Psoas muscle (tissue), 8 donors: ENCODE measurements around the gene APBB1. TPM values are rescaled to one million over a fixed set of nuclear protein-coding genes. Genes with fewer than 3 reads are reported as not detected.
"Not testable (repeated sequence)": the region's sequence is repeated elsewhere in the genome, so short reads cannot be mapped to it uniquely, and the experiment has no call there.

Experiments
- ATAC-seq, 4 donors: fragments of 200-7000 bp; cut with Tn5 transposase; one replicate each; pipeline ENCODE4 v1.9.1; 2020; ENCODE audit warnings: moderate library complexity in 3 of 4, mild to moderate bottlenecking in 2 of 4
- DNase-seq, 2 donors: peaks; one replicate each; pipeline ENCODE4 v3.0.0-alpha.2; 2020
- H3K27ac ChIP-seq: fragments of 200-600 bp; one replicate; pipeline ENCODE4 v1.8.0; 2022
- H3K27me3 ChIP-seq, 3 donors: fragments of 200-600 bp in 1 of 3; one replicate each; pipeline versions ENCODE4 v1.6.1 to v1.8.0; 2013 to 2022; ENCODE audit warnings: low read length in 2 of 3, mild to moderate bottlenecking in 2 of 3, moderate library complexity in 1 of 3; ENCODE audit not compliant: insufficient read depth in 3 of 3
- H3K36me3 ChIP-seq, 2 donors: fragments of 200-600 bp in 1 of 2; one replicate each; pipeline versions ENCODE4 v1.6.1 to v1.8.0; 2013 to 2022; ENCODE audit warnings: low read depth in 1 of 2, mild to moderate bottlenecking in 1 of 2, moderate library complexity in 1 of 2; ENCODE audit not compliant: insufficient read depth in 1 of 2
- H3K4me1 ChIP-seq: fragments of 200-600 bp; one replicate; pipeline ENCODE4 v1.8.0; 2022
- H3K4me3 ChIP-seq: fragments of 200-600 bp; one replicate; pipeline ENCODE4 v1.8.0; 2022; ENCODE audit warnings: mild to moderate bottlenecking
- H3K9me3 ChIP-seq: fragments of 200-600 bp; one replicate; pipeline ENCODE4 v1.8.0; 2022
- WGBS, 3 donors: extraction: QIAGEN DNeasy Blood & Tissue Kit; methylation state at CpG; one replicate each; pipeline versions ENCODE4 v1.1.6 to v1.1.7; 2013; 5-methylcytosine and 5-hydroxymethylcytosine counted together
- intact Hi-C, 2 donors: fragments of 100-400 bp; cut with DNase I; formaldehyde crosslinking; loops; one replicate each; pipeline versions ENCODE4 v1.11.0 to v1.14.2; 2022
- polyA plus RNA-seq, 3 donors: library from polyadenylated mRNA; stranded (reverse); fragments of 200-250 nt; gene quantifications; one replicate each; pipeline ENCODE4 v1.2.3, GENCODE V29; 2013
- total RNA-seq, 4 donors: library from RNA; stranded (reverse); fragmentation: NEBNext Ultra II Directional in 2 of 4; extraction: Animal tissue kit (Norgen Biotek cat#: 25700) in 2 of 4; gene quantifications; one replicate each; pipeline versions ENCODE4 v1.2.1 to v1.2.4, GENCODE V29; 2021 to 2023
- TF ChIP-seq, protein P1 (sequence below): fragments of 200-600 bp; IDR thresholded peaks from one replicate; pipeline ENCODE4 v1.8.0; 2022; ENCODE audit warnings: antibody characterized with exemption
- donor health status: healthy with polysubstance abuse.
- donor health status: DM: no; HTN: no; CAD: no; lungs with moderate emphysema.
- donor health status: Bipolar disorder and iron deficiency.
- donor health status: healthy.
- donor health status: DM: yes; HTN: yes; CAD: no.
- donor health status: DM: no; HTN: no; CAD: no.
- donor health status: DM: no; HTN: no; CAD: no.
- donor health status: DM: yes; HTN: yes; CAD: no.

Gene APBB1
- total and polyA plus RNA-seq, 7 donors, result 36.5 to 53.9 (median 42.5) TPM

DNA sequence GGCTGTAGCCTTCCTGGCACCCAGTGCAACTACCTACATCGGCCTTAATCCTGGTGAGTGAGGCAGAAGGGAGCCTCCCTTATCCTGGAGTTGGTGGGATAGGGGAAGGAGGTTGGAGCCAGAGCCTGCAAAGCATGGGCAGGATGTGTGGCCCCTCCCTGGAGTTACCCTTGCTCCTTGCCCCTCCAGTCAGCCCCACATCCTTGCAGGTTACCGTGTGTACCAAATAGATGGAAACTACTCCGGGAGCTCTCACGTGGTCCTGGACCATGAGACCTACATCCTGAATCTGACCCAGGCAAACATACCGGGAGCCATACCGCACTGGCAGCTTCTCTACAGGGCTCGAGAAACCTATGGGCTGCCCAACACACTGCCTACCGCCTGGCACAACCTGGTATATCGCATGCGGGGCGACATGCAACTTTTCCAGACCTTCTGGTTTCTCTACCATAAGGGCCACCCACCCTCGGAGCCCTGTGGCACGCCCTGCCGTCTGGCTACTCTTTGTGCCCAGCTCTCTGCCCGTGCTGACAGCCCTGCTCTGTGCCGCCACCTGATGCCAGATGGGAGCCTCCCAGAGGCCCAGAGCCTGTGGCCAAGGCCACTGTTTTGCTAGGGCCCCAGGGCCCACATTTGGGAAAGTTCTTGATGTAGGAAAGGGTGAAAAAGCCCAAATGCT is 24.8 kb downstream of the APBB1 start:
- 81 to 82% (median 81%) methylated on average over 16 of the region's 16 CpGs for WGBS, 3 donors
- Histone ChIP-seq H3K27me3 (no peaks in the 10 kb centered on the region), H3K4me3 (no peak overlapping the region), H3K36me3 (peaks cover 3 to 57% of the 10 kb centered on the region in 2 donors), H3K4me1 (peaks cover 13% of the 10 kb centered on the region), H3K9me3 (no peaks in the 10 kb centered on the region), H3K27ac (no peak overlapping the region)
- intact Hi-C loops, result loop anchor here in 1 of 2 donors (5.0 to 10.0 kb wide), 2 partner anchors 88 to 211 kb away; partner anchors contain the start of genes ARFIP2, ILK, RRP8 and TIMM10B
- TF ChIP-seq, protein P1, sequence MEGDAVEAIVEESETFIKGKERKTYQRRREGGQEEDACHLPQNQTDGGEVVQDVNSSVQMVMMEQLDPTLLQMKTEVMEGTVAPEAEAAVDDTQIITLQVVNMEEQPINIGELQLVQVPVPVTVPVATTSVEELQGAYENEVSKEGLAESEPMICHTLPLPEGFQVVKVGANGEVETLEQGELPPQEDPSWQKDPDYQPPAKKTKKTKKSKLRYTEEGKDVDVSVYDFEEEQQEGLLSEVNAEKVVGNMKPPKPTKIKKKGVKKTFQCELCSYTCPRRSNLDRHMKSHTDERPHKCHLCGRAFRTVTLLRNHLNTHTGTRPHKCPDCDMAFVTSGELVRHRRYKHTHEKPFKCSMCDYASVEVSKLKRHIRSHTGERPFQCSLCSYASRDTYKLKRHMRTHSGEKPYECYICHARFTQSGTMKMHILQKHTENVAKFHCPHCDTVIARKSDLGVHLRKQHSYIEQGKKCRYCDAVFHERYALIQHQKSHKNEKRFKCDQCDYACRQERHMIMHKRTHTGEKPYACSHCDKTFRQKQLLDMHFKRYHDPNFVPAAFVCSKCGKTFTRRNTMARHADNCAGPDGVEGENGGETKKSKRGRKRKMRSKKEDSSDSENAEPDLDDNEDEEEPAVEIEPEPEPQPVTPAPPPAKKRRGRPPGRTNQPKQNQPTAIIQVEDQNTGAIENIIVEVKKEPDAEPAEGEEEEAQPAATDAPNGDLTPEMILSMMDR, result no peak
- DNase-seq (no peak), ATAC-seq (no peak)

DNA sequence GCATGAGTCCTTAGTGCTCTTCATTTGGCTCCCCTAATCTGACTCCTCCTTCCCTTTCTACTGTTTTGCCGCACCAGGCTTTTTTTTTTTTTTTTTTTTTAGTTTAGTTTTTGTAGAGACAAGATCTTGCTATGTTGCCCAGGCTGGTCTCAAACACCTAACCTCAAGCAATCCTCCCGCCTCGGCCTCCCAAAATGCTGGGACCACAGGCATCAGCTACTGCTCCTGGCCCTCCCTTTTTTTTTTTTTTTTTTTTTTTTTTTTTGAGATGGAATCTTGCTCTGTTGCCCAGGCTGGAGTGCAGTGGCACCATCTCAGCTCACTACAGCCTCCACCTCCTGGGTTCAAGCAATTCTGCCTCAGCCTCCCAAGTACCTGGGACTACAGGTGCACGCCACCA is 26.6 kb downstream of the APBB1 start:
- not testable (repeated sequence) for ATAC-seq, H3K9me3 ChIP-seq, H3K27ac ChIP-seq, DNase-seq, H3K4me3 ChIP-seq, H3K27me3 ChIP-seq
- WGBS, 3 donors, result 90 to 95% (median 91%) methylated on average over 3 to 4 of the region's 4 CpGs
- intact Hi-C loops, result loop anchor here in 1 of 2 donors (5.0 to 10.0 kb wide), 2 partner anchors 90 to 213 kb away; partner anchors contain the start of genes ARFIP2, ILK, RRP8 and TIMM10B
- Histone ChIP-seq H3K36me3 (peaks cover 3 to 45% of the 10 kb centered on the region in 2 donors), H3K4me1 (peaks cover 17% of the 10 kb centered on the region)

DNA sequence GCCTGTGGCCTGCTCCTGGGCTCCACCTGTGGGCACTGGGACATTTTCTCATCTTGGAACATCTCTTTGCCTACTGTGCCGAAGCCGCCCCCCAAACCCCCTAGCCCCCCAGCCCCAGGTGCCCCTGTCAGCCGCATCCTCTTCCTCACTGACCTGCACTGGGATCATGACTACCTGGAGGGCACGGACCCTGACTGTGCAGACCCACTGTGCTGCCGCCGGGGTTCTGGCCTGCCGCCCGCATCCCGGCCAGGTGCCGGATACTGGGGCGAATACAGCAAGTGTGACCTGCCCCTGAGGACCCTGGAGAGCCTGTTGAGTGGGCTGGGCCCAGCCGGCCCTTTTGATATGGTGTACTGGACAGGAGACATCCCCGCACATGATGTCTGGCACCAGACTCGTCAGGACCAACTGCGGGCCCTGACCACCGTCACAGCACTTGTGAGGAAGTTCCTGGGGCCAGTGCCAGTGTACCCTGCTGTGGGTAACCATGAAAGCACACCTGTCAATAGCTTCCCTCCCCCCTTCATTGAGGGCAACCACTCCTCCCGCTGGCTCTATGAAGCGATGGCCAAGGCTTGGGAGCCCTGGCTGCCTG is 27.3 kb downstream of the APBB1 start:
- peaks cover 3 to 41% of the 10 kb centered on the region in 2 donors for H3K36me3 ChIP-seq
- H3K9me3 ChIP-seq, result no peaks in the 10 kb centered on the region
- ATAC-seq (no peak), DNase-seq (no peak)
- H3K4me3 ChIP-seq, result peak overlapping the region; percentile 89
- peaks cover 17% of the 10 kb centered on the region for H3K4me1 ChIP-seq
- H3K27ac ChIP-seq, result peak overlapping the region; percentile 95
- TF ChIP-seq, protein P1, result no peak
- no peaks in the 10 kb centered on the region for H3K27me3 ChIP-seq
- 83 to 88% (median 84%) methylated on average over 18 of the region's 18 CpGs for WGBS, 3 donors
- intact Hi-C loops, result loop anchor here in 1 of 2 donors (2.0 to 10.0 kb wide), 3 partner anchors 27 to 213 kb away; partner anchors contain the start of genes APBB1, ARFIP2, ILK and RRP8

GRCh38 chr11:6390718-6391469 is 28.0 kb downstream of the APBB1 start:
- intact Hi-C loops, result loop anchor here in 1 of 2 donors (2.0 to 10.0 kb wide), 3 partner anchors 28 to 214 kb away; partner anchors contain the start of genes APBB1, ARFIP2, ILK and RRP8
- no peaks in the 10 kb centered on the region for H3K9me3 ChIP-seq
- TF ChIP-seq, protein P1, result no peak

More at GRCh38 chr11:6390718-6391469, 28.0 kb downstream of the APBB1 start:
- Histone ChIP-seq H3K27ac (peak overlapping the region; percentile 95), H3K36me3 (peaks cover 3 to 42% of the 10 kb centered on the region in 2 donors), H3K4me1 (peaks cover 17% of the 10 kb centered on the region), H3K4me3 (peak overlapping the region; percentile 89), H3K27me3 (no peaks in the 10 kb centered on the region)
- ATAC-seq (peak in 1 of 4 donors; percentile 2), DNase-seq (no peak)
- WGBS, 3 donors, result 15 to 23% (median 19%) methylated on average over 14 to 19 of the region's 19 CpGs
